ENCODE measurements around the gene PEAK1.
A peak's percentile ranks its signal among the peaks of the same experiment; 100 is the strongest.

DNA sequence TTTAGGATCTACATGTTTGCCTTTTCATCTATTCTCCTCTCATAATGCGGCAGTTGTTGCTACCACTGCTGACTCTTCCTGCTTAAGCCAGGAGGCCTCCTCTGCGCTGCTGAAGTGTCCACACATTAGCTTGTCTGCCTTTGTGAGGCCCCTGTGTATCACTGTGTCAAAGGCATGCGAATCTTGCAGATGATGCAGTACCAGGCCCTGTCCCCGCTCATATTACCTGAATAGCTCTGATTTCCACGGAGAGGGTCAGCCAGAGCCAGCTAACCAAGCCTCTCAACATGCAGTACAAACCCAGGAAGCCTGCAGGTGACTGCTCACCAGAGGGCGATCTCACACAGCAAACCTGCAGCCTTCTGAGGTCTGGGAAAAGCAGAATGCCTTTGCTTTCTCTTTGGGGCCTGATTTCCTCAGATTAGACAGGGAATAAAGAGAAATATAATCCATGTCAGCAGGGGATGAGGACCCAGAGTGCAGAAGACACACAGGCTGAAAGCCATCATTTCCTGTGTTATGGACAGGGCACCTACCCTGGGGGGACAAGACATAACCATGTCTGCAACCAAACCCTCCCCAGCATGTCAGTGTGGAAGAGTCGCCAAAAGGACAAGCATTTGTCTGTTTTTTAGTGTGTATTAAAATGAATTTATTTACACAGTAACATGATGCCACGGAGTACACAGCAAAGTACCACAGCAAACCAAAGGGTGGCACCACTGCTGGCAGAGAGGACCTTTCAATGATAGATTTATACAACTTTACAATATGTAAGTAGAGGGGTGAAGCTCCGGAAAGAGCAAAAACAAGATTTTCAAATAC is 312.2 kb downstream of the PEAK1 start:
- TF ChIP-seq, protein P1, sequence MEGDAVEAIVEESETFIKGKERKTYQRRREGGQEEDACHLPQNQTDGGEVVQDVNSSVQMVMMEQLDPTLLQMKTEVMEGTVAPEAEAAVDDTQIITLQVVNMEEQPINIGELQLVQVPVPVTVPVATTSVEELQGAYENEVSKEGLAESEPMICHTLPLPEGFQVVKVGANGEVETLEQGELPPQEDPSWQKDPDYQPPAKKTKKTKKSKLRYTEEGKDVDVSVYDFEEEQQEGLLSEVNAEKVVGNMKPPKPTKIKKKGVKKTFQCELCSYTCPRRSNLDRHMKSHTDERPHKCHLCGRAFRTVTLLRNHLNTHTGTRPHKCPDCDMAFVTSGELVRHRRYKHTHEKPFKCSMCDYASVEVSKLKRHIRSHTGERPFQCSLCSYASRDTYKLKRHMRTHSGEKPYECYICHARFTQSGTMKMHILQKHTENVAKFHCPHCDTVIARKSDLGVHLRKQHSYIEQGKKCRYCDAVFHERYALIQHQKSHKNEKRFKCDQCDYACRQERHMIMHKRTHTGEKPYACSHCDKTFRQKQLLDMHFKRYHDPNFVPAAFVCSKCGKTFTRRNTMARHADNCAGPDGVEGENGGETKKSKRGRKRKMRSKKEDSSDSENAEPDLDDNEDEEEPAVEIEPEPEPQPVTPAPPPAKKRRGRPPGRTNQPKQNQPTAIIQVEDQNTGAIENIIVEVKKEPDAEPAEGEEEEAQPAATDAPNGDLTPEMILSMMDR (IDR thresholded peaks at IDR 0.05; ENCODE audit: insufficient read depth, low read length), result peak; percentile 78
- TF ChIP-seq GABPA (IDR thresholded peaks at IDR 0.05; ENCODE audit: low read depth), result no peak
- no peak for TF ChIP-seq POLR2AphosphoS5 (IDR thresholded peaks at IDR 0.05; ENCODE audit: low read depth)
- TF ChIP-seq, protein P2, sequence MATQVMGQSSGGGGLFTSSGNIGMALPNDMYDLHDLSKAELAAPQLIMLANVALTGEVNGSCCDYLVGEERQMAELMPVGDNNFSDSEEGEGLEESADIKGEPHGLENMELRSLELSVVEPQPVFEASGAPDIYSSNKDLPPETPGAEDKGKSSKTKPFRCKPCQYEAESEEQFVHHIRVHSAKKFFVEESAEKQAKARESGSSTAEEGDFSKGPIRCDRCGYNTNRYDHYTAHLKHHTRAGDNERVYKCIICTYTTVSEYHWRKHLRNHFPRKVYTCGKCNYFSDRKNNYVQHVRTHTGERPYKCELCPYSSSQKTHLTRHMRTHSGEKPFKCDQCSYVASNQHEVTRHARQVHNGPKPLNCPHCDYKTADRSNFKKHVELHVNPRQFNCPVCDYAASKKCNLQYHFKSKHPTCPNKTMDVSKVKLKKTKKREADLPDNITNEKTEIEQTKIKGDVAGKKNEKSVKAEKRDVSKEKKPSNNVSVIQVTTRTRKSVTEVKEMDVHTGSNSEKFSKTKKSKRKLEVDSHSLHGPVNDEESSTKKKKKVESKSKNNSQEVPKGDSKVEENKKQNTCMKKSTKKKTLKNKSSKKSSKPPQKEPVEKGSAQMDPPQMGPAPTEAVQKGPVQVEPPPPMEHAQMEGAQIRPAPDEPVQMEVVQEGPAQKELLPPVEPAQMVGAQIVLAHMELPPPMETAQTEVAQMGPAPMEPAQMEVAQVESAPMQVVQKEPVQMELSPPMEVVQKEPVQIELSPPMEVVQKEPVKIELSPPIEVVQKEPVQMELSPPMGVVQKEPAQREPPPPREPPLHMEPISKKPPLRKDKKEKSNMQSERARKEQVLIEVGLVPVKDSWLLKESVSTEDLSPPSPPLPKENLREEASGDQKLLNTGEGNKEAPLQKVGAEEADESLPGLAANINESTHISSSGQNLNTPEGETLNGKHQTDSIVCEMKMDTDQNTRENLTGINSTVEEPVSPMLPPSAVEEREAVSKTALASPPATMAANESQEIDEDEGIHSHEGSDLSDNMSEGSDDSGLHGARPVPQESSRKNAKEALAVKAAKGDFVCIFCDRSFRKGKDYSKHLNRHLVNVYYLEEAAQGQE (IDR thresholded peaks at IDR 0.05; ENCODE audit: insufficient replicate concordance, low read depth), result no peak
